HCT116 (cell line): ENCODE data around the gene AJUBA.

Experiments
- CEBPB ChIP-seq: IDR thresholded peaks from 2 replicates; pipeline ENCODE4 v1.6.1; 2012; ENCODE audit warnings: low read depth
- EZH2phosphoT487 ChIP-seq: fragments of 200-600 bp; IDR thresholded peaks from 2 replicates; pipeline ENCODE4 v1.6.1; 2018; ENCODE audit warnings: antibody characterized with exemption, borderline replicate concordance
- POLR2A ChIP-seq: IDR thresholded peaks from 2 replicates; pipeline ENCODE4 v1.7.0; 2011; ENCODE audit warnings: borderline replicate concordance; ENCODE audit not compliant: insufficient read depth, insufficient read length; ENCODE audit errors: extremely low read depth
- RAD21 ChIP-seq: IDR thresholded peaks from 2 replicates; pipeline ENCODE4 v1.6.1; 2012; ENCODE audit warnings: low read depth, mild to moderate bottlenecking
- SP1 ChIP-seq: IDR thresholded peaks from 2 replicates; pipeline ENCODE4 v1.6.1; 2012; ENCODE audit warnings: low read depth
- TCF7L2 ChIP-seq: IDR thresholded peaks from 2 replicates; pipeline ENCODE4 v1.7.0; 2011; ENCODE audit warnings: borderline replicate concordance, inconsistent platforms; ENCODE audit not compliant: insufficient read depth, insufficient read length; ENCODE audit errors: extremely low read depth
- YY1 ChIP-seq: IDR thresholded peaks from 2 replicates; pipeline ENCODE4 v1.6.1; 2011; ENCODE audit warnings: low read length, low read depth, moderate library complexity, mild to moderate bottlenecking; ENCODE audit not compliant: insufficient replicate concordance; ENCODE audit errors: extremely low read depth
- ZFX ChIP-seq: fragments of 450-650 bp; IDR thresholded peaks from 2 replicates; pipeline ENCODE4 v1.6.1; 2017
- TF ChIP-seq, protein P1 (sequence below), 3 experiments: fragments of 200-600 bp in 1 of 3; sonication (generic) in 1 of 3; IDR thresholded peaks in 2 of 3; conservative IDR thresholded peaks in 1 of 3; 2 replicates each; pipeline ENCODE4 v1.5.1; 2012 to 2017; ENCODE audit warnings: low read depth in 2 of 3, low read length in 2 of 3, antibody characterized with exemption in 1 of 3, borderline replicate concordance in 1 of 3, control low read depth in 1 of 3, mild to moderate bottlenecking in 1 of 3, mixed read lengths in 1 of 3, mixed run types in 1 of 3, moderate library complexity in 1 of 3; ENCODE audit not compliant: insufficient read depth in 1 of 3
- TF ChIP-seq, protein P2 (sequence below): IDR thresholded peaks from 2 replicates; pipeline ENCODE4 v1.6.1; 2012; ENCODE audit warnings: low read depth
- TF ChIP-seq, protein P3 (sequence below): IDR thresholded peaks from 2 replicates; pipeline ENCODE4 v1.6.1; 2012

DNA sequence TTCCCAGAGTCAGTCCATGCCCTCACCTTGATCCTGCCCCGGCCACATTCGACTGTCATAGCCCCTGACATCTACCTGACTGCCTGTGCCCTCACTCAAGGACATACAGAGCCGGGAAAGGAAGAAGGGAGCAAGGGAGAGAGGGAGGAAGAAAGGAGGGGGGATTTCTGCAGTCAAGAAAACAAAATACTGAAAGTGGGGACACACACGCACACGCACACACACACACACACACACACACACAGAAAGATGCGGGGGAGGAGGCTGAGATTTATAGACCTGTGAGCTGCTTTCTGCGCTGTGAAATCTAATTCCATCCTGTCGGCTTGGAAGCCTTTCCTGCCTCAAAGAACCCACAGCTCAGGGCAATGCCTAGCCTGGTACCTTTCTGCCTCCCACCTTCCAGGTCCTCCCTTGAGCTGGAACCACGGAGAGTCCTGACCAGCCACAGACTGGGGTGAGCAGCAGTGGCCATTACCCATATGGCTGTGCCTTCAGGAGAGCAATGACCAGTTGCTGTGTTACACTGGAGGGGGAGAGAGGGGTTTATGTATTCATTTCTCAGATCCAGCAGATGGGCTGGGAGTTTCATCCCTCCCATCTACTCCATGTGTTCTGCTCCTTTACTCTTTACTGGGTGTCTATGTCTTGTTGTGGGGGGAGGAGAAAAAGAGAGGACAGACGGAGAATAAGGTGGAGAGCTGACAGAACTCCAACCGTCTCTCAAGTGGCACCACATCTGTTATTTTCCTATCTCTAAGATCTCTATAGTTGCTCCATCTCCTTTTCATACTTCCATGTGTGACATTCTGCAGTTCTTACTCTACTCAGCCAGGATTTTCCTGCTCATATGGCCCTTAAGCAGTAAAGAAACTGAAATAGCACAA, 14.7 kb upstream of the AJUBA start:
- TF ChIP-seq SP1 = no peak
- TF ChIP-seq, protein P1, sequence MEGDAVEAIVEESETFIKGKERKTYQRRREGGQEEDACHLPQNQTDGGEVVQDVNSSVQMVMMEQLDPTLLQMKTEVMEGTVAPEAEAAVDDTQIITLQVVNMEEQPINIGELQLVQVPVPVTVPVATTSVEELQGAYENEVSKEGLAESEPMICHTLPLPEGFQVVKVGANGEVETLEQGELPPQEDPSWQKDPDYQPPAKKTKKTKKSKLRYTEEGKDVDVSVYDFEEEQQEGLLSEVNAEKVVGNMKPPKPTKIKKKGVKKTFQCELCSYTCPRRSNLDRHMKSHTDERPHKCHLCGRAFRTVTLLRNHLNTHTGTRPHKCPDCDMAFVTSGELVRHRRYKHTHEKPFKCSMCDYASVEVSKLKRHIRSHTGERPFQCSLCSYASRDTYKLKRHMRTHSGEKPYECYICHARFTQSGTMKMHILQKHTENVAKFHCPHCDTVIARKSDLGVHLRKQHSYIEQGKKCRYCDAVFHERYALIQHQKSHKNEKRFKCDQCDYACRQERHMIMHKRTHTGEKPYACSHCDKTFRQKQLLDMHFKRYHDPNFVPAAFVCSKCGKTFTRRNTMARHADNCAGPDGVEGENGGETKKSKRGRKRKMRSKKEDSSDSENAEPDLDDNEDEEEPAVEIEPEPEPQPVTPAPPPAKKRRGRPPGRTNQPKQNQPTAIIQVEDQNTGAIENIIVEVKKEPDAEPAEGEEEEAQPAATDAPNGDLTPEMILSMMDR (IDR thresholded peaks at IDR 0.05 in 2 of 3, conservative IDR thresholded peaks at IDR 0.05 in 1 of 3; ENCODE audit: borderline replicate concordance in 1 of 3, insufficient read depth in 1 of 3, low read depth in 2 of 3, low read length in 2 of 3) = no peak
- TF ChIP-seq POLR2A = no peak
- no peak for TF ChIP-seq EZH2phosphoT487
- TF ChIP-seq, protein P2, sequence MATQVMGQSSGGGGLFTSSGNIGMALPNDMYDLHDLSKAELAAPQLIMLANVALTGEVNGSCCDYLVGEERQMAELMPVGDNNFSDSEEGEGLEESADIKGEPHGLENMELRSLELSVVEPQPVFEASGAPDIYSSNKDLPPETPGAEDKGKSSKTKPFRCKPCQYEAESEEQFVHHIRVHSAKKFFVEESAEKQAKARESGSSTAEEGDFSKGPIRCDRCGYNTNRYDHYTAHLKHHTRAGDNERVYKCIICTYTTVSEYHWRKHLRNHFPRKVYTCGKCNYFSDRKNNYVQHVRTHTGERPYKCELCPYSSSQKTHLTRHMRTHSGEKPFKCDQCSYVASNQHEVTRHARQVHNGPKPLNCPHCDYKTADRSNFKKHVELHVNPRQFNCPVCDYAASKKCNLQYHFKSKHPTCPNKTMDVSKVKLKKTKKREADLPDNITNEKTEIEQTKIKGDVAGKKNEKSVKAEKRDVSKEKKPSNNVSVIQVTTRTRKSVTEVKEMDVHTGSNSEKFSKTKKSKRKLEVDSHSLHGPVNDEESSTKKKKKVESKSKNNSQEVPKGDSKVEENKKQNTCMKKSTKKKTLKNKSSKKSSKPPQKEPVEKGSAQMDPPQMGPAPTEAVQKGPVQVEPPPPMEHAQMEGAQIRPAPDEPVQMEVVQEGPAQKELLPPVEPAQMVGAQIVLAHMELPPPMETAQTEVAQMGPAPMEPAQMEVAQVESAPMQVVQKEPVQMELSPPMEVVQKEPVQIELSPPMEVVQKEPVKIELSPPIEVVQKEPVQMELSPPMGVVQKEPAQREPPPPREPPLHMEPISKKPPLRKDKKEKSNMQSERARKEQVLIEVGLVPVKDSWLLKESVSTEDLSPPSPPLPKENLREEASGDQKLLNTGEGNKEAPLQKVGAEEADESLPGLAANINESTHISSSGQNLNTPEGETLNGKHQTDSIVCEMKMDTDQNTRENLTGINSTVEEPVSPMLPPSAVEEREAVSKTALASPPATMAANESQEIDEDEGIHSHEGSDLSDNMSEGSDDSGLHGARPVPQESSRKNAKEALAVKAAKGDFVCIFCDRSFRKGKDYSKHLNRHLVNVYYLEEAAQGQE = no peak
- no peak for TF ChIP-seq TCF7L2
- no peak for TF ChIP-seq CEBPB
- no peak for TF ChIP-seq RAD21
- TF ChIP-seq, protein P3, sequence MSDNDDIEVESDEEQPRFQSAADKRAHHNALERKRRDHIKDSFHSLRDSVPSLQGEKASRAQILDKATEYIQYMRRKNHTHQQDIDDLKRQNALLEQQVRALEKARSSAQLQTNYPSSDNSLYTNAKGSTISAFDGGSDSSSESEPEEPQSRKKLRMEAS = no peak
- no peak for TF ChIP-seq YY1
- TF ChIP-seq ZFX = no peak
